A204.1 (cell line): ENCODE measurements around the gene URB1.
"Not testable (repeated sequence)": the region's sequence is repeated elsewhere in the genome, so short reads cannot be mapped to it uniquely, and the experiment has no call there.

Source experiments
- FAIRE-seq: peaks from 2 replicates; lab custom pipeline; 2012; peaks lifted over from hg19 to GRCh38; lab: Jason Lieb, UNC

URB1 gene

DNA sequence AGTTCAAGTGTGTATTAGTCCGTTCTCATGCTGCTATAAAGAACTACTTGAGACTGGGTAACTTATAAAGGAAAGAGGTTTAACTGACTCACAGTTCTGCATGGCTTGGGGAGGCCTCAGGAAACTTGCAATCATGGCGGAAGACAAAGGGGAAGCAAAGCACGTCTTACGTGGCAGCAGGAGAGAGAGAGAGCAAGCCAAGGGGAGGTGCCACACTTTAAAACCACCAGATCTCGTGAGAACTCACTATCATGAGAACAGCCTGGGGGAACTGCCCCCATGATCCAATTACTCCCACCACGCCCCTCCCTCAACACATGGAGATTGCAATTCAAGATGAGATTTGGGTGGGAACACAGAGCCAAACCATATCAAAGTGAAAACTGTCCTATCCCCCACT is 109.8 kb downstream of the URB1 start:
- FAIRE-seq = no peak

DNA sequence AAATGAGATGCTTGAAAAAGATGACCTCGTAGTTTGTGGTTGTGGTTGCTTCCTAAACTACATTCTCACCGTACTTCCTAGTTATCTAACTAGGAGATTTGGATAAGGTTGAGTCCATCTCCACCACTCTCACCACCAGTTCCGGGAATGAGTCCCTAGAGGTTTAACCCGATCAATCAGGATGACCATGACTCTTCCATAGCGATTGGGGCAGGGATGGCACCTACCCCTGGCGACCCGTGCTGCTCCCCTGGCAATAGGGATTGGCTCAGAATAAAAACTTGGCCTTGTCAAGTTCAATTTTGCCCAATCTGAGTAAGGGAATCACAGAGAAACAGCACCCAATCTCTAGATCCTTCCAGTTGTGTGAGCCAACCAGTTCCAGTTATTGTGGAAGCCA is 111.3 kb downstream of the URB1 start:
- no peak for FAIRE-seq

DNA sequence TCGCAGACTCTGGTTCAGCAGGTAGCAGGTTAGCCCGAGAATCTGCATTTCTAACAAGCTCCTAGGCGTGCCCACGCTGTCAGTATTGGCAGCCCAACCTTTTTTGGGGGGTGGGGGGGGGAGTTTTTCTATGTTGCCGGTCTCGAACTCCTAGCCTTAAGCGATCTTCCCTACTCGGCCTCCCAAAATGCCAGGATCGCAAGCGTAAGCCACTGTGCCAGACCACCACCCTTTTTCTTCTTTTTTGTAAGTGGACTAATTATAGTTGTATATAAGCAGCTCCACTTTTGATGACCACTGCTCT is 113.5 kb downstream of the URB1 start:
- no peak for FAIRE-seq

DNA sequence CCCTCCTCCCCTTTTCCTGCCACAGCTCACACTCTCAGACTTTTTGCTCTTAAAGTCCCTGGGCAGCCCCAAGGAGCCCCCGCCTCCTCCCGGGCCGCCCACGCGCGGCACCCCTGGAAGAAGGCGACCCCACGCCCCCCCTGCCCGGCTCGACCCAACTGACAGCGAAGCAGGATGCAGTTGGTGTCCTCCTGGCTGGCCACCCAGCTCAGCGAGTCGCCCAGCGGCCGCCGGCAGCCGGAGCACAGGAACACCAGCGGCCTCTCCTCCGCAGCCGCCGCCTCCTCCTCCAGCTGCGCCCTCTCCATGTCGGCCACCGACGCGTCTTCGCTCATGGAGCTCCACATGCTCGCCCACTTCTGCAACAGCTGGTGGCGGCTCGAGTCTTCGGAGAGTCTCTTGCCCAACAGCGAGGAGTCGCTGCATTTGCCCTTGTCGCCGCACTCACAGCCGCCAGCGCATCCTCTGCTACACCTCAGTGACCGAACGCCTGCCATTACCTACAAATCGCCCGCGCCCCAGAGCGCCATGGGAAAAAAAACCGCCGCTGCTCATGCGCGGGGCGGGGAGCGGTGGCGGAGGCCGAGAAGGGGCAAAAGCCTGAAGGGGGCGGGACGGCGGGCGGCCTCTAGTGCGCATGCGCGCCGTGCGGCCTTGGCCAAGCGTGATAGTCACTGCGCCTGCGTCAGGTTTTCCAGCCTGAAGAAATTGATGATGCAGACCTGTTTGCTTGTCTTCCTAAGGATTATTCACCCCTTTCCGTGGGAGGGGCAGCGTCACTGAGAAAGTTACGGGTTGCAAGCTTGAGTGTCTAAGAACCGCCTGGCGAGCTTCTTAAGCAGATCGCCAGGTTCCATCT is 114.1 kb downstream of the URB1 start, which contains the start of gene MIS18A:
Gene MIS18A (minus strand): TSS at position 532 of the 859 bp plus-strand sequence. CDS start 35 bp downstream, at position 497.
- FAIRE-seq = peak; percentile 75

DNA sequence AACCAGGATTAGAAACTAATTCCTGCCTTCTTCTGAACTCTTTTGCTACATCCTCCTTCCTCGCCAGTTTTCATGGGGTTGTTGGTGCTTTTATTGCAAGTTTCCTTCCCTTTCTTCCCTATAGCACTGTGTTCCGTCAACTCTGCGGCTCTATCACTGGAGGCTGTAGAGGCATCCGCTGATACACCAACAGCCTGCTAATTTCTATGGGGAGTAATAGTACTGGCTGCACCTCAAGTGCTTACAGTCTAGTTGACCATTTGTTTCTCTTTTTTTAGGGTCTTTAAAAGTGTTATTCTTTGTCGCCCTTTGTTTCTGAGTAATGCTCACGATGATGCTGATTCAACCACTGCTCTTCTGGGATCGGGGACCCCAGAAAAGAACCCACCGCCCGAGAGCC is 114.7 kb downstream of the URB1 start:
- no peak for FAIRE-seq

DNA sequence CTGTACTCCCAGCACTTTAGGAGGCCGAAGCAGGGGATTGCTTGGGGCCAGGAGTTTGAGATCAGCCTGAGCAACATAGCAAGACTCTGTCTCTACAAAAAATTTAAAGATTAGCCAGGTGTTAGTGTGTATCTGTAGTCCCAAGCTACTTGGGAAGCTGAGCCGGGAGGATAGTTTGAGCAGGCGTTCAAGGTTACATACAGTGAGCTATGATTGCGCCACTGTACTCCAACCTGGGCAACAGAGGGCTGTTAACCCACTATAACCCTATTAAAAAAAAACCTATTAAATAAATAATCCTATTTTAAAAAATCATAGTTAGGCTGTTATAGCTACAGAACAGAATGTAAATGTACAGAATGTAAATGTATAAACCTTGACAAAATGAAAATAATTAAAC is 116.1 kb downstream of the URB1 start:
- no peak for FAIRE-seq

DNA sequence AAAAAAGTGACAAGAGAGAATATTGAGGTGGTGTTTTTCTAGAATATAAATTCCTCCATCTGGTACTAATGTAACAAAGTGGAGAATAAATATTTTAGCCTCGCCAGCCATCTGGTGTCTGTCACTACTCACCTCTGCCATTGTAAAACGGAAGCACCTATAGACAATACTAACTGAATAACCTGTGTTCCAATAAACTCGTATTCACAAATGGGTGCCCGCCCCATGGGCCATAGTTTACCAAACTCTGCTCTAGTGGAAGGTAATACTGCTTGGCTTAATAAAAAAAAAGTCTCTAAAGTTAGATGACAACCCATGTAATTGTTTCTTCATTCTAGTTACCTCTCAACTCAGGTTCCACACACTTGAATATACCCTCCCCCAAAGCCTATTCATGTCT is 122.1 kb downstream of the URB1 start:
- FAIRE-seq = no peak

DNA sequence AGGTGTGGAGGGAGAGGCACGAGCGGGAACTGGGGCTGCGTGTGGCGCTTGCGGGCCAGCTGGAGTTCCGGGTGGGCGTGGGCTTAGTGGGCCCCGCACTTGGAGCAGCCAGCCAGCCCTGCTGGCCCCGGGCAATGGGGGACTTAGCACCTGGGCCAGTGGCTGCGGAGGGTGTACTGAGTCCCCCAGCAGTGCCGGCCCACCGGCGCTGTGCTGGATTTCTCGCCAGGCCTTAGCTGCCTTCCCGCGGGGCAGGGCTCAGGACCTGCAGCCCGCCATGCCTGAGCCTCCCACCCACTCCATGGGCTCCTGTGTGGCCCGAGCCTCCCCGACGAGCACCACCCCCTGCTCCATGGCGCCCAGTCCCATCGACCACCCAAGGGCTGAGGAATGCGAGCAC is 127.5 kb downstream of the URB1 start:
- FAIRE-seq = not testable (repeated sequence)

DNA sequence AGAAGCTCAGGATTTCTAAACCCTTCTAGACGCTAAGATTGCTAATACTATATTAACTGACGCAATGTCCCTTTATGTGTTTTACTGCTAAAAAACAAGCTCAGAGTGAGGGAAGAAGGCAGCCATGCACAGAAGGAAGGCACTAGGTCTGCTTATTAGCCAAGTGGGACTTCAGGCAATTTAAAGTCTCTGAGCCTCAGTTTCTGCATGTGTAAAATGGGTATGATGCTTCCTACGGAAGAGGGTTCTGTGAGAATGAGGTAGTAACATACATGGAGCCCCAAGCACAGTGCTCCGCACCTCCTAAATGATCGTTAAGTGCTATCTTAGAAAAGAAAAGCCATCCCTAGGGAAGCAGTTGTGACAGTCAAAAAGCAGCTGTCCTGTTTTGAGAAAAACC is 130.9 kb downstream of the URB1 start:
- no peak for FAIRE-seq
